ENCODE data around the gene WDR62. TPM values are rescaled to one million over a fixed set of nuclear protein-coding genes. Genes with fewer than 3 reads are reported as not detected.
A peak's percentile ranks its signal among the peaks of the same experiment; 100 is the strongest.

The WDR62 gene
- total RNA-seq, 1 donor: 1.4 TPM

DNA sequence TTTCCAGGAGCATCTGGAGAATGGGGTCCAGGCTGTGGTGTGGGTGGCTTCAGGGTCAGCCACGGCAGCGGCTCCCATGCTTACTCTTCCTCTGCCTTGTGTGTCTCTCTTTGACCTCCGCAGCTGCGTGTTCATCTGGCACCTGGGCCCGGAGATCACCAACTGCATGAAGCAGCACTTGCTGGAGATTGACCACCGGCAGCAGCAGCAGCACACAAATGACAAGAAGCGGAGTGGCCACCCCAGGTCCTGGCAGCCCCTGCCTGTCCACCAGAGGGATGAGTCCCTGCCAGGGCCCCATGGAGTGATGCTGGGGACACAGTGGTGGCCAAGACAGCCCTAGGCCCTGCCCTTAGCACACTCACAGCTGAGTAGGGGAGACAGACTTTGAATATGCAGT, 37.9 kb downstream of the WDR62 start:
- Histone ChIP-seq H2AFZ (ENCODE audit: low read length) (no peak overlapping the region), H3K9me3 (ENCODE audit: low read depth, low read length) (no peaks in the 10 kb centered on the region), H3K27ac (ENCODE audit: low read depth, low read length) (no peak overlapping the region), H3K79me2 (ENCODE audit: insufficient read depth, low read length) (no peaks in the 10 kb centered on the region), H3K36me3 (ENCODE audit: insufficient read depth, low read length) (peaks cover 30% of the 10 kb centered on the region), H3K4me2 (ENCODE audit: insufficient read depth, low read length) (no peak overlapping the region), H3K4me3 (ENCODE audit: insufficient read depth, low read length) (no peak overlapping the region), H3K27me3 (ENCODE audit: insufficient read depth, low read length) (no peaks in the 10 kb centered on the region), H4K20me1 (ENCODE audit: insufficient read depth, low read length) (no peaks in the 10 kb centered on the region), H3K4me1 (ENCODE audit: insufficient read depth, low read length) (no peaks in the 10 kb centered on the region)
- DNase-seq (ENCODE audit: insufficient read length, low spot score, missing footprints): no peak
- TF ChIP-seq, protein P1, sequence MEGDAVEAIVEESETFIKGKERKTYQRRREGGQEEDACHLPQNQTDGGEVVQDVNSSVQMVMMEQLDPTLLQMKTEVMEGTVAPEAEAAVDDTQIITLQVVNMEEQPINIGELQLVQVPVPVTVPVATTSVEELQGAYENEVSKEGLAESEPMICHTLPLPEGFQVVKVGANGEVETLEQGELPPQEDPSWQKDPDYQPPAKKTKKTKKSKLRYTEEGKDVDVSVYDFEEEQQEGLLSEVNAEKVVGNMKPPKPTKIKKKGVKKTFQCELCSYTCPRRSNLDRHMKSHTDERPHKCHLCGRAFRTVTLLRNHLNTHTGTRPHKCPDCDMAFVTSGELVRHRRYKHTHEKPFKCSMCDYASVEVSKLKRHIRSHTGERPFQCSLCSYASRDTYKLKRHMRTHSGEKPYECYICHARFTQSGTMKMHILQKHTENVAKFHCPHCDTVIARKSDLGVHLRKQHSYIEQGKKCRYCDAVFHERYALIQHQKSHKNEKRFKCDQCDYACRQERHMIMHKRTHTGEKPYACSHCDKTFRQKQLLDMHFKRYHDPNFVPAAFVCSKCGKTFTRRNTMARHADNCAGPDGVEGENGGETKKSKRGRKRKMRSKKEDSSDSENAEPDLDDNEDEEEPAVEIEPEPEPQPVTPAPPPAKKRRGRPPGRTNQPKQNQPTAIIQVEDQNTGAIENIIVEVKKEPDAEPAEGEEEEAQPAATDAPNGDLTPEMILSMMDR (IDR thresholded peaks at IDR 0.05; ENCODE audit: extremely low read depth, low read depth, low read length): no peak

DNA sequence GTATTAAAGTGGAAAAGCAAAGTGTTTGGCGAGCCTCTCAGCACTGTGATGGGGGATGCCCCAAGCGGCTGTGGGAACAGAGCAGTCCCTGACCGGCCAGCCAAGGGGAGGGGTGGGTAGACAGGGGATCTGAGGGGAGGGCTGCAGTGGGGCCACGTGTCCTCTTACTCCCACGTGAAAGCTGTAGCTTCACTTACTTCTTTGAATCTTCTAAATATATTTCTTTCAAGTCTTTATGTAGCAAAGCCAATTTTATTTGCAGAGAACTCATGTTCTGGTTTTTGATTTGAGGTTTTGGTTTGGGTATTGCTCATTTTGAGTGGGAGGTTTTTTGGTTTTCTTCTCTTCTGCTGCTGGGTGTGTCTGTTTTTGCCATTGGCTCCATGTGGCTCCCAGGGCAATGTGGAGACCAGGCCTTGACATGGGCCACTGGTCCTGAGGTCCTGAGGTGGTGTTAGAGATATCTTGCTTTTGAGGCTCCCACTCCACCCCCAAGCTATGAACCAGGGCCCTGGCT, 38.5 kb downstream of the WDR62 start:
- H3K79me2 ChIP-seq (ENCODE audit: insufficient read depth, low read length): no peaks in the 10 kb centered on the region
- TF ChIP-seq, protein P1 (IDR thresholded peaks at IDR 0.05; ENCODE audit: extremely low read depth, low read depth, low read length): no peak
- no peaks in the 10 kb centered on the region for H3K27me3 ChIP-seq (ENCODE audit: insufficient read depth, low read length)
- H2AFZ ChIP-seq (ENCODE audit: low read length): peak overlapping the region; percentile 56
- H3K4me2 ChIP-seq (ENCODE audit: insufficient read depth, low read length): no peak overlapping the region
- H3K4me3 ChIP-seq (ENCODE audit: insufficient read depth, low read length): no peak overlapping the region
- H3K4me1 ChIP-seq (ENCODE audit: insufficient read depth, low read length): no peaks in the 10 kb centered on the region
- no peak overlapping the region for H3K27ac ChIP-seq (ENCODE audit: low read depth, low read length)
- H4K20me1 ChIP-seq (ENCODE audit: insufficient read depth, low read length): no peaks in the 10 kb centered on the region
- no peak for DNase-seq (ENCODE audit: insufficient read length, low spot score, missing footprints)
- no peaks in the 10 kb centered on the region for H3K9me3 ChIP-seq (ENCODE audit: low read depth, low read length)
- H3K36me3 ChIP-seq (ENCODE audit: insufficient read depth, low read length): peaks cover 32% of the 10 kb centered on the region

DNA sequence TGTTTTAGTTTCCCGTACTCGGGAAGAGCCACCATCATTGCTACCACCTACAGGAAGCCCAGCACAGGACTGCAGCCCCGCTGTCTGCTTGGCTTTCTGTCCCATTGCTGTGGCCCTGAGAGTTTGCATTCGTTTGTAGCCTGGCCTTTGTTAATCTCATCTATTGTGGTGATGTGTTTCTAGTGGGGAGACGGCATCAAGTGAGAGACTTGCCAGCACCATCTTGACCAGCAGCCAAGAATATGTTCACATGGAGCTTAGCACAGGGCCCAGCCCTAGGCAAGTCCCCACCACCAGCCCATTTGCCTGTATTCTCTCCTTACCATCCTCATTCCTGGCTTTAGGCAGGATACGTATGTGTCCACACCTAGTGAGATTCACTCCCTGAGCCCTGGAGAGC, 39.0 kb downstream of the WDR62 start:
- no peaks in the 10 kb centered on the region for H3K4me1 ChIP-seq (ENCODE audit: insufficient read depth, low read length)
- no peak for DNase-seq (ENCODE audit: insufficient read length, low spot score, missing footprints)
- no peaks in the 10 kb centered on the region for H3K79me2 ChIP-seq (ENCODE audit: insufficient read depth, low read length)
- TF ChIP-seq, protein P1 (IDR thresholded peaks at IDR 0.05; ENCODE audit: extremely low read depth, low read depth, low read length): no peak
- peaks cover 27% of the 10 kb centered on the region for H3K36me3 ChIP-seq (ENCODE audit: insufficient read depth, low read length)
- H2AFZ ChIP-seq (ENCODE audit: low read length): peak overlapping the region; percentile 56
- no peaks in the 10 kb centered on the region for H3K27me3 ChIP-seq (ENCODE audit: insufficient read depth, low read length)
- no peak overlapping the region for H3K4me2 ChIP-seq (ENCODE audit: insufficient read depth, low read length)
- no peaks in the 10 kb centered on the region for H3K9me3 ChIP-seq (ENCODE audit: low read depth, low read length)
- no peak overlapping the region for H3K27ac ChIP-seq (ENCODE audit: low read depth, low read length)
- H4K20me1 ChIP-seq (ENCODE audit: insufficient read depth, low read length): no peaks in the 10 kb centered on the region
- no peak overlapping the region for H3K4me3 ChIP-seq (ENCODE audit: insufficient read depth, low read length)

DNA sequence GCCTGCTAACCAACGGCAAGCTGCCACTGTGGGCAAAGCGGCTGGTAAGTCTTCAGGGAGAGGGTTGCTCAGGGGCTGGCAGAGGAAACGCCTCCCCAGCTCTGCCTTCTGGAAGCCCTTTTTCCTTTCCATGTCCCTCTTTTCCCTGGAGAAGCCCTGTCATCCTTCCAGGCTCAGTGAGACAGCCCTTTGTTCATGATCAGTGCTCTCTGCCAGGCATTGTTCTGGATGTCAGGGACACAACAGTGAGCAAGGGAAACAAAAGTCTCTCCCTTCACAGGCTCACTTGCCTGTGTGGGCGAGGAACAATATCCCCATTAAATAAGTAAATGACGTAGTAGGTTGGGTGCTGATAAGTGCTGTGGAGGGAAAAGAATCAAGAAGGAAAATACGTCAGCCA, 42.3 kb downstream of the WDR62 start:
- no peaks in the 10 kb centered on the region for H3K9me3 ChIP-seq (ENCODE audit: low read depth, low read length)
- no peaks in the 10 kb centered on the region for H3K27me3 ChIP-seq (ENCODE audit: insufficient read depth, low read length)
- no peaks in the 10 kb centered on the region for H3K4me1 ChIP-seq (ENCODE audit: insufficient read depth, low read length)
- H2AFZ ChIP-seq (ENCODE audit: low read length): no peak overlapping the region
- no peaks in the 10 kb centered on the region for H3K79me2 ChIP-seq (ENCODE audit: insufficient read depth, low read length)
- peaks cover 33% of the 10 kb centered on the region for H3K36me3 ChIP-seq (ENCODE audit: insufficient read depth, low read length)
- TF ChIP-seq, protein P1 (IDR thresholded peaks at IDR 0.05; ENCODE audit: extremely low read depth, low read depth, low read length): no peak
- no peak overlapping the region for H3K4me2 ChIP-seq (ENCODE audit: insufficient read depth, low read length)
- no peak overlapping the region for H3K27ac ChIP-seq (ENCODE audit: low read depth, low read length)
- DNase-seq (ENCODE audit: insufficient read length, low spot score, missing footprints): peak; percentile 59
- no peak overlapping the region for H3K4me3 ChIP-seq (ENCODE audit: insufficient read depth, low read length)
- no peaks in the 10 kb centered on the region for H4K20me1 ChIP-seq (ENCODE audit: insufficient read depth, low read length)
